CD4-positive, alpha-beta memory T cell (primary cell): Measurements from ENCODE around the gene CDC42BPB. TPM values are rescaled to one million over a fixed set of nuclear protein-coding genes. Genes with fewer than 3 reads are reported as not detected.

ENCODE experiments used
- CTCF ChIA-PET: fragments of 350-600 bp; sonication (Branson Sonifier 250); formaldehyde crosslinking; loops from one replicate; lab custom pipeline; 2021; ENCODE audit warnings: inconsistent platforms; ENCODE audit not compliant: partially characterized antibody; lab: Charles Lee
- POLR2A ChIA-PET: fragments of 350-600 bp; sonication (Branson Sonifier 250); formaldehyde crosslinking; loops from one replicate; lab custom pipeline; 2021; ENCODE audit not compliant: partially characterized antibody; lab: Charles Lee
- DNase-seq, 5 donors: peaks; one replicate each; pipeline versions ENCODE4 v3.0.0 to v3.0.0-alpha.2; 2020 to 2022; ENCODE audit warnings: mixed read lengths in 1 of 5
- H3K27ac ChIP-seq: one replicate; pipeline ENCODE4 v1.7.0; 2013; ENCODE audit warnings: low read depth, low read length
- H3K27me3 ChIP-seq: 2 replicates; pipeline ENCODE4 v1.7.0; 2013; ENCODE audit warnings: mild to moderate bottlenecking, low read length, moderate library complexity; ENCODE audit not compliant: insufficient read depth
- H3K36me3 ChIP-seq: 2 replicates; pipeline ENCODE4 v1.7.0; 2013; ENCODE audit warnings: mild to moderate bottlenecking, low read length, moderate library complexity; ENCODE audit not compliant: insufficient read depth
- H3K4me1 ChIP-seq: 2 replicates; pipeline ENCODE4 v1.7.0; 2013; ENCODE audit warnings: mild to moderate bottlenecking, low read length, moderate library complexity; ENCODE audit not compliant: insufficient read depth
- H3K4me3 ChIP-seq, 2 donors: one replicate each; pipeline ENCODE4 v1.7.0; 2013; ENCODE audit warnings: low read length in 2 of 2, mild to moderate bottlenecking in 1 of 2
- H3K9me3 ChIP-seq, 2 donors: one replicate each; pipeline ENCODE4 v1.7.0; 2013; ENCODE audit warnings: low read length in 2 of 2, control low read depth in 1 of 2; ENCODE audit not compliant: control insufficient read depth in 1 of 2
- H3K27ac Mint-ChIP-seq, 7 donors: one replicate each; pipeline ENCODE4 v1.8.0; 2020 to 2021; ENCODE audit warnings: mixed read lengths in 7 of 7, mild to moderate bottlenecking in 6 of 7, inconsistent platforms in 3 of 7, moderate library complexity in 3 of 7
- H3K27me3 Mint-ChIP-seq, 2 donors: one replicate each; pipeline ENCODE4 v1.8.0; 2020 to 2021; ENCODE audit warnings: mixed read lengths in 2 of 2
- H3K36me3 Mint-ChIP-seq, 2 donors: one replicate each; pipeline ENCODE4 v1.8.0; 2020 to 2021; ENCODE audit warnings: mixed read lengths in 2 of 2, inconsistent platforms in 1 of 2, mild to moderate bottlenecking in 1 of 2
- H3K4me1 Mint-ChIP-seq, 4 donors: one replicate each; pipeline ENCODE4 v1.8.0; 2020 to 2021; ENCODE audit warnings: mixed read lengths in 4 of 4, mild to moderate bottlenecking in 1 of 4
- H3K4me3 Mint-ChIP-seq, 8 donors: one replicate each; pipeline ENCODE4 v1.8.0; 2020 to 2021; ENCODE audit warnings: mixed read lengths in 8 of 8, mild to moderate bottlenecking in 7 of 8, moderate library complexity in 6 of 8, inconsistent platforms in 3 of 8
- H3K9me3 Mint-ChIP-seq, 8 donors: one replicate each; pipeline ENCODE4 v1.8.0; 2020 to 2021; ENCODE audit warnings: mixed read lengths in 8 of 8, mild to moderate bottlenecking in 5 of 8, inconsistent platforms in 3 of 8, moderate library complexity in 1 of 8
- intact Hi-C: fragments of 100-400 bp; cut with micrococcal nuclease; formaldehyde crosslinking; loops from one replicate; pipeline ENCODE4 v1.15.1; 2023
- polyA plus RNA-seq, 2 donors: library from polyadenylated mRNA; unstranded; fragments of 300-500 nt; fragmentation: Illumina TruSeq; gene quantifications; one replicate each; pipeline ENCODE4 v1.2.3, GENCODE V29; 2021
- total RNA-seq, 2 experiments: library from RNA; stranded (reverse); gene quantifications; one replicate each; pipeline ENCODE4 v1.2.3, GENCODE V29; 2021

CDC42BPB gene
- total and polyA plus RNA-seq, 4 experiments from 2014 or later: 0.02 to 8.4 (median 4.1) TPM

GRCh38 chr14:102984336-102985102 is 72.8 kb downstream of the CDC42BPB start:
- no peak overlapping the region for H3K27ac Mint-ChIP-seq
- ChIA-PET POLR2A (no interaction called here), CTCF (no interaction called here)
- H3K4me1 Mint-ChIP-seq: no peaks in the 10 kb centered on the region
- no peaks in the 10 kb centered on the region for H3K9me3 ChIP-seq
- H3K27me3 Mint-ChIP-seq: peaks cover 0 to 6% of the 10 kb centered on the region in 2 donors
- H3K36me3 Mint-ChIP-seq: peaks cover 21 to 46% of the 10 kb centered on the region in 2 donors
- intact Hi-C loops: no loop called here
- no peak for DNase-seq
- H3K4me3 Mint-ChIP-seq: no peak overlapping the region
- no peak overlapping the region for H3K27ac ChIP-seq
- H3K4me1 ChIP-seq: no peaks in the 10 kb centered on the region
- H3K4me3 ChIP-seq: no peak overlapping the region
- H3K27me3 ChIP-seq: no peaks in the 10 kb centered on the region
- H3K36me3 ChIP-seq: no peaks in the 10 kb centered on the region
- H3K9me3 Mint-ChIP-seq: peaks cover 0 to 34% (median 18%) of the 10 kb centered on the region in 8 donors

- H3K36me3 Mint-ChIP-seq: peaks cover 20 to 40% of the 10 kb centered on the region in 2 donors
- no peaks in the 10 kb centered on the region for H3K36me3 ChIP-seq
Measured at GRCh38 chr14:102983496-102983895, 73.9 kb downstream of the CDC42BPB start.

GRCh38 chr14:102982852-102983470 is 74.4 kb downstream of the CDC42BPB start:
- H3K27me3 Mint-ChIP-seq: peaks cover 0 to 6% of the 10 kb centered on the region in 2 donors
- peak overlapping the region in 2 of 7 donors; percentile 11 to 77 for H3K27ac Mint-ChIP-seq
- no peaks in the 10 kb centered on the region for H3K4me1 Mint-ChIP-seq
- Histone ChIP-seq H3K36me3 (no peaks in the 10 kb centered on the region), H3K4me3 (no peak overlapping the region), H3K4me1 (no peaks in the 10 kb centered on the region), H3K9me3 (no peaks in the 10 kb centered on the region), H3K27me3 (no peaks in the 10 kb centered on the region), H3K27ac (no peak overlapping the region)
- peaks cover 17 to 36% of the 10 kb centered on the region in 2 donors for H3K36me3 Mint-ChIP-seq
- ChIA-PET CTCF (no interaction called here), POLR2A (no interaction called here)
- intact Hi-C loops: no loop called here
- peaks cover 0 to 19% (median 10%) of the 10 kb centered on the region in 8 donors for H3K9me3 Mint-ChIP-seq
- DNase-seq: no peak
- no peak overlapping the region for H3K4me3 Mint-ChIP-seq

More at GRCh38 chr14:102983496-102983895, 73.9 kb downstream of the CDC42BPB start:
- Histone ChIP-seq H3K27me3 (no peaks in the 10 kb centered on the region), H3K9me3 (no peaks in the 10 kb centered on the region), H3K4me3 (no peak overlapping the region), H3K4me1 (no peaks in the 10 kb centered on the region), H3K27ac (no peak overlapping the region)
- Mint-ChIP-seq H3K9me3 (peaks cover 0 to 24% (median 15%) of the 10 kb centered on the region in 8 donors), H3K27ac (peak overlapping the region in 2 of 7 donors; percentile 48 to 77), H3K27me3 (peaks cover 0 to 6% of the 10 kb centered on the region in 2 donors), H3K4me1 (no peaks in the 10 kb centered on the region), H3K4me3 (no peak overlapping the region)
- CTCF ChIA-PET: no interaction called here
- POLR2A ChIA-PET: no interaction called here
- no peak for DNase-seq
- intact Hi-C loops: no loop called here

- Mint-ChIP-seq H3K4me3 (no peak overlapping the region), H3K9me3 (peaks cover 0 to 1% (median 0%) of the 10 kb centered on the region in 8 donors), H3K27me3 (peaks cover 0 to 5% of the 10 kb centered on the region in 2 donors), H3K27ac (no peak overlapping the region), H3K36me3 (peaks cover 8 to 16% of the 10 kb centered on the region in 2 donors), H3K4me1 (no peaks in the 10 kb centered on the region)
- ChIA-PET POLR2A (no interaction called here), CTCF (no interaction called here)
- Histone ChIP-seq H3K36me3 (no peaks in the 10 kb centered on the region), H3K9me3 (no peaks in the 10 kb centered on the region), H3K27me3 (no peaks in the 10 kb centered on the region), H3K4me3 (no peak overlapping the region), H3K27ac (no peak overlapping the region), H3K4me1 (no peaks in the 10 kb centered on the region)
- intact Hi-C loops: no loop called here
- no peak for DNase-seq
Measured at GRCh38 chr14:102980409-102980810, 76.9 kb downstream of the CDC42BPB start.

GRCh38 chr14:102979406-102979805 is 77.9 kb downstream of the CDC42BPB start:
- Mint-ChIP-seq H3K9me3 (peaks cover 0 to 1% (median 0%) of the 10 kb centered on the region in 8 donors), H3K4me3 (no peak overlapping the region), H3K27ac (no peak overlapping the region), H3K4me1 (no peaks in the 10 kb centered on the region), H3K36me3 (peaks cover 8 to 10% of the 10 kb centered on the region in 2 donors), H3K27me3 (peaks cover 0 to 5% of the 10 kb centered on the region in 2 donors)
- H3K36me3 ChIP-seq: no peaks in the 10 kb centered on the region
- no peak overlapping the region for H3K27ac ChIP-seq
- intact Hi-C loops: no loop called here
- no peak for DNase-seq
- no peak overlapping the region for H3K4me3 ChIP-seq
- CTCF ChIA-PET: no interaction called here
- H3K4me1 ChIP-seq: no peaks in the 10 kb centered on the region
- POLR2A ChIA-PET: no interaction called here
- H3K9me3 ChIP-seq: no peaks in the 10 kb centered on the region
- H3K27me3 ChIP-seq: no peaks in the 10 kb centered on the region

- no peak for DNase-seq
- peaks cover 1 to 3% of the 10 kb centered on the region in 2 donors for H3K27me3 Mint-ChIP-seq
- H3K36me3 Mint-ChIP-seq: peaks cover 7 to 16% of the 10 kb centered on the region in 2 donors
- H3K4me3 Mint-ChIP-seq: no peak overlapping the region
- Histone ChIP-seq H3K27ac (no peak overlapping the region), H3K27me3 (no peaks in the 10 kb centered on the region), H3K4me1 (no peaks in the 10 kb centered on the region), H3K36me3 (no peaks in the 10 kb centered on the region), H3K9me3 (no peaks in the 10 kb centered on the region), H3K4me3 (no peak overlapping the region)
- H3K27ac Mint-ChIP-seq: no peak overlapping the region
- CTCF ChIA-PET: no interaction called here
- H3K9me3 Mint-ChIP-seq: peaks cover 0 to 1% (median 0%) of the 10 kb centered on the region in 8 donors
- intact Hi-C loops: no loop called here
- POLR2A ChIA-PET: no interaction called here
- H3K4me1 Mint-ChIP-seq: no peaks in the 10 kb centered on the region
Measured at GRCh38 chr14:102977475-102977874, 79.9 kb downstream of the CDC42BPB start.

- no peaks in the 10 kb centered on the region for H3K9me3 Mint-ChIP-seq
- peaks cover 9 to 25% of the 10 kb centered on the region in 2 donors for H3K36me3 Mint-ChIP-seq
- no peaks in the 10 kb centered on the region for H3K9me3 ChIP-seq
- peaks cover 0 to 1% of the 10 kb centered on the region in 2 donors for H3K27me3 Mint-ChIP-seq
- no peak overlapping the region for H3K27ac Mint-ChIP-seq
- ChIA-PET POLR2A (no interaction called here), CTCF (interaction anchor here (1.9 kb wide), 1 partner anchor 10 kb away, joined by 4 read pairs; no protein-coding TSS in a partner anchor)
- H3K4me3 ChIP-seq: no peak overlapping the region
- no peak overlapping the region for H3K27ac ChIP-seq
- no peaks in the 10 kb centered on the region for H3K36me3 ChIP-seq
- intact Hi-C loops: no loop called here
- no peaks in the 10 kb centered on the region for H3K4me1 Mint-ChIP-seq
- DNase-seq: no peak
- H3K4me1 ChIP-seq: no peaks in the 10 kb centered on the region
- H3K27me3 ChIP-seq: no peaks in the 10 kb centered on the region
- no peak overlapping the region for H3K4me3 Mint-ChIP-seq
Measured at GRCh38 chr14:102975662-102976061, 81.7 kb downstream of the CDC42BPB start.
